CD4-positive, alpha-beta T cell treated with Interleukin-10 for 1 hour (primary cell): ENCODE data around the gene AP3M1.

Experiments
- DNase-seq: peaks from one replicate; pipeline ENCODE4 v3.0.0-alpha.2; 2020

The AP3M1 gene

DNA sequence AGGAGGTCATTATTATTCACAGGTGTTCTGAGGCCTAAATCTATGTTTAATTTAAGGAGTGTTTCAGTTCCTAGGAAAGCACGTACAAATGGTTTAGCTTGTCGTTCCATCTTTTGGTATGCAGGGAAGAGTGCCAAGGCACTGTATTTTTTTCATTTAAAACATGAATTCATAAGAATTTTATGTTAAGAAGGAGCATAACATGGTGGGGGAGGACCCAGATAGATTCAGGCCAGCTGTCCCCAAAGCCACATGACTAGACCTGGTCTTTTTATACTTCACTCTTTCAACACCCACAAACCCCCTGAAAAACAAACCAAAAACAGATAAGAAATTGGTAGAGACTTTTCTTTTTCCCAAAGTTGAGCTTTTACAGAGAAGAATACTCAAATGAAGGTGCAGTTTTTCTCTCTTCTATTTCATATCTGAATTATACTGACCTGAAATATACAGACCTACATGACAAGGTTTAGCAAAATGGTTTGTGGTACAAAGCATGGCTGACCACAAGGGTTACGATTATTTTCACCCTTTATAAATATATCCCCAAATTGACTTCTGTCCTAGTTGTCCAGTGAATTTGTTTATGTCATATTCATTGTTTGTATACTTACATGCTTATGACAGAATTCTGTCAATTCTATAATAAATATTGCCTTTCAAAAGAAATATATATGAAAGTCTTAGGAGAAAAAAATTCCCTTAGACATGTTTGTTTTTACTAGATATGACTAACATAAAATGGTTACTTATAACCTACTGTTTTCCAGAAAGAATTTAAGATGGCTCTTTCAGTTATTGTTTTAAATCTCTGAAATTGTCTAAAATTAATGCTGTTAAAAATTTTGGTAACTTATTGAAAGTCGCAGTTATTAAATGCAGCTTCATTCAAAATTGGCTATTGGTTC is 71.3 kb downstream of the AP3M1 start:
- no peak for DNase-seq

DNA sequence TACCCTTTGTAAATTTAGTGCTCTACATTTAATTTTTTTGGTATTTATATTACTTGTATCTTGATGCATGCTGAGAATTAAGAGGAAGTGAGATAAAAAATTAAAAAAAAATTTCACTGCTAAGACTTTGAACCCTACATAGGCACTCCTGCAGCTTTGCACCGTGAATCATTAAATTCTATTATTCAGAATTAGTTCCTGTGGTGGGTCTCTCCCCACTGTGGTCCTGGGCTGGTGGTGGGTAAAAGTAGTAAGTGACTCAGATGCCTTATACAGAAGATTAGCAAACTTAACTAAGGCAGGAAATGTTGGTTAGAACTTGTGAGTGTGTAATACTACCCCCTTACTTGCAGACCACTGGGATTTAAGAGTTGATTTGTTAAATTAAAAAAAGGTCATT is 72.6 kb downstream of the AP3M1 start:
- peak; percentile 35 for DNase-seq

DNA sequence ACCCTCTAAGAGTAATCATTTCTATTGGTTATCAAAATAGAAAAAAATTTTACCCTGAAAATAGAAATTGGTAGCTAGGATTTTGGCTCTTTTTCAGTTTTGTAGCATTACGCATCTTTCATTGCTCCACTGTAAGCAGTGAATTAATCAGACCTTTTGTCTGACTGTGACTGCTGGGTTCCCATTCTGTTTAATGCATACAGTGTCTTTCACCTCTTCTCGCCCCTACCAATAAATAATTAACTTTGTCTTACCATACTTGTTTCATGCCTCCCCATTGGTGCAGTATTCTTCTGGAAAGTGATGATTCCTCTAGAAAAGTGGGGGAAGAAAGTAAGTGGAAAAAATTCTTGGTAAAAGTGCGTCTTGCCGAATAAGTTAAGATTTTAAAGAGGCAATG is 73.2 kb downstream of the AP3M1 start:
- no peak for DNase-seq

DNA sequence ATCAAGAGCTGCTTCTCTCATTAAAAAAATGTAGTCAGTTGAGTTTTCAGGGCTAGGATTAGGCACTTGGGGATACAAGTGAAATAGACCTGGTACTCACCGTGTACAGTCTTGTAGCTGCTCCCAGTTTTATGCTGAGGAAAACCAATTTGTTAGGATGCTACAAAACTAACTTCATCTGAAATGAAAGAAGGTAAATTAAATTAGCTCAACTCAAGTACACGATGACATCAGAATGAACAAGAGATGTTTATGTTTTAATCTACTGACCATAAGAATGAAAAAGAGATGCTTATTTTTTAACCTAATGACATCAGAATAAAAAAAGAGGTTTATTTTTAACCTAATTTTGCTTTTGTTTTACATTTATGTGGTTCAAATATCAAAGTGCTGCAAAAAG is 73.7 kb downstream of the AP3M1 start:
- no peak for DNase-seq

DNA sequence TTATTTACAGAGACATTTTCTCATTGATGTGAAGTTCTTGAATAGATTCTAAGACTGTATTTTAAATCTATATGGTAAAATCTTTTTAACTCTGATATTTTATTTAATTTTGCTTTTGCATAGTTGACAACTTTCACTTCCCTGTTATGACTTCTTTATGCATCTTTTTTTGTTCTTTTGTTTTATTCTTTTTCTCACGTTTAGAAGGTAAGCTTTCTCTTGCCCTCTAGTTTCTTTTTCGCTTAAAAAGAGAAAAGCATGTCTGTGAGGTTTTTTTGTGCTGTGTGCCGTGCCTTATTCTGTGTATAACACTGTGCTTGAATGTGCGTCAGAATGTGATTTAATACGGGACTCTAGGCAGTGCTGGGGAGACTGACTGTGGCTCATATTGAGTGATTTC is 74.7 kb downstream of the AP3M1 start:
- no peak for DNase-seq

DNA sequence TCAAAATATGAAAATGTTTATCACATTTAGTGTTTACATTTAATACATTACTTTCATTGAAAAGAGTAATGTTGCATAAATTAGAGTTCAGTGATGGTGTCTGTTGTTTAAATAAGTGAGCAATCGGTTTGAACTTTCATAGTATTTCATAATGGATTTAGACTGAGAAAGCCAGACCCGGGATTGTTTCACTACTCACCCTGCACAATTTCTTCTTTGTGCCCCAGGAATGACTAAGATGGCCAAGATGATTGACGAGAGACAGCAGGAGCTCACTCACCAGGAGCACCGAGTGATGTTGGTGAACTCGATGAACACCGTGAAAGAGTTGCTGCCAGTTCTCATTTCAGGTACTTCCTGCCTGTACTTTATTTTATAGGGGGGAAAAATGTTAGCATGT is 78.1 kb downstream of the AP3M1 start:
- no peak for DNase-seq

DNA sequence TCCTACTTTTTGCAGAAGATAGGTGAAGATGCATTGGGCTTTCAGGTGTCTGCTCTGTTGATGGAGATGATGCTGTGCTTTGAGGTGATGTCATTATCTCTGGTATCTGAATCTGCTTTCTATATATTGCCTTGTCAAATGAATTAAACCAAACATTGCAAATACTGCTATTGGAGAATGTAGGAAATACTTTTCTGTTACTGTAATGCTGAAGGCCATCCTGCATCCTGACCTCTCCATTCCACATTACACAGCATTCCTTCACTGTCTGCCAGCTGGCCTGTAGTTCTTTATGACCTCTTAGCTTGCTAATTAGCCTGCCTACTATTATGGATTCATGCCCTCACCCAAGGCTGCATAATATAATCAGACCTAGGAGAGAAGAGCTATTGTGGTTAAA is 79.5 kb downstream of the AP3M1 start:
- no peak for DNase-seq
